Measurements from ENCODE around the gene ADD3.

ADD3 gene

GRCh38 chr10:110181911-110182310 lies 174.1 kb downstream of the ADD3 start:
- H3K4me3 ChIP-seq (ENCODE audit: low read depth, low read length), result no peak overlapping the region
- TF ChIP-seq CTCF (IDR thresholded peaks at IDR 0.05; ENCODE audit: low read depth, low read length), result no peak

GRCh38 chr10:110184398-110184797 lies 176.6 kb downstream of the ADD3 start:
- no peak overlapping the region for H3K4me3 ChIP-seq (ENCODE audit: low read depth, low read length)
- TF ChIP-seq CTCF (IDR thresholded peaks at IDR 0.05; ENCODE audit: low read depth, low read length), result no peak

Measured in WI38 (cell line).